HG03095 (cell line): ENCODE results near the gene MDH2.
"Not testable (repeated sequence)": the region's sequence is repeated elsewhere in the genome, so short reads cannot be mapped to it uniquely, and the experiment has no call there.

ENCODE experiments used
- ATAC-seq: cut with Tn5 transposase; IDR thresholded peaks from one replicate; pipeline ENCODE4 v1.9.1; 2021; ENCODE audit warnings: moderate library complexity; ENCODE audit not compliant: unreplicated experiment

MDH2 gene

GRCh38 chr7:76069238-76069638, 21.3 kb downstream of the MDH2 start:
- no peak for ATAC-seq

- no peak for ATAC-seq
Observed at GRCh38 chr7:76071316-76072242, 23.7 kb downstream of the MDH2 start.

- ATAC-seq: no peak
Observed at GRCh38 chr7:76072243-76073148, 24.6 kb downstream of the MDH2 start.

- ATAC-seq: no peak
Observed at GRCh38 chr7:76073335-76073990, 25.6 kb downstream of the MDH2 start.

- ATAC-seq: no peak
Observed at GRCh38 chr7:76074306-76074971, 26.5 kb downstream of the MDH2 start.

- ATAC-seq: no peak
Observed at GRCh38 chr7:76074972-76075370, 27.1 kb downstream of the MDH2 start.

- ATAC-seq: no peak
Observed at GRCh38 chr7:76076995-76077394, 29.1 kb downstream of the MDH2 start.

- no peak for ATAC-seq
Observed at GRCh38 chr7:76077435-76077834, 29.5 kb downstream of the MDH2 start.

- no peak for ATAC-seq
Observed at GRCh38 chr7:76080204-76080603, 32.3 kb downstream of the MDH2 start.

- not testable (repeated sequence) for ATAC-seq
Observed at GRCh38 chr7:76084115-76084514, 36.2 kb downstream of the MDH2 start.

GRCh38 chr7:76086070-76086469, 38.2 kb downstream of the MDH2 start:
- ATAC-seq: no peak

- ATAC-seq: not testable (repeated sequence)
Observed at GRCh38 chr7:76087362-76087791, 39.5 kb downstream of the MDH2 start.

- no peak for ATAC-seq
Observed at GRCh38 chr7:76089865-76090475, 42.1 kb downstream of the MDH2 start.

GRCh38 chr7:76091506-76091905, 43.6 kb downstream of the MDH2 start:
- ATAC-seq: no peak

- ATAC-seq: not testable (repeated sequence)
Observed at GRCh38 chr7:76093531-76093930, 45.6 kb downstream of the MDH2 start.

- ATAC-seq: not testable (repeated sequence)
Observed at GRCh38 chr7:76094326-76094725, 46.4 kb downstream of the MDH2 start.

- ATAC-seq: no peak
Observed at GRCh38 chr7:76095908-76096307, 48.0 kb downstream of the MDH2 start.

GRCh38 chr7:76101693-76102437, 54.0 kb downstream of the MDH2 start:
- ATAC-seq: not testable (repeated sequence)

GRCh38 chr7:76103788-76104187, 55.9 kb downstream of the MDH2 start:
- not testable (repeated sequence) for ATAC-seq
